OCI-LY7 (cell line): Measurements from ENCODE around the gene PRR12. TPM values are rescaled to one million over a fixed set of nuclear protein-coding genes. Genes with fewer than 3 reads are reported as not detected.

Source experiments
- BruUV-seq: library from RNA; stranded (reverse); fragments of 400-500 nt; replicated peaks from 2 replicates; lab custom pipeline; 2021; lab: Mats Ljungman, UMichigan
- CTCF ChIA-PET: fragments of 300-600 bp; sonication (Branson Sonifier 250); formaldehyde crosslinking; loops from one replicate; lab custom pipeline; 2022; ENCODE audit warnings: antibody characterized with exemption; ENCODE audit not compliant: unreplicated experiment; lab: Charles Lee
- POLR2A ChIA-PET: fragments of 300-600 bp; sonication (Branson Sonifier 250); formaldehyde crosslinking; loops from one replicate; lab custom pipeline; 2022; ENCODE audit warnings: antibody characterized with exemption; lab: Charles Lee
- DNase-seq: peaks from one replicate; pipeline ENCODE4 v3.0.0-alpha.2; 2015; ENCODE audit warnings: low spot score
- H2AFZ ChIP-seq: fragments of 200-600 bp; sonication (generic), shearing (Covaris generic); 2 replicates; pipeline ENCODE4 v1.6.1; 2014; ENCODE audit warnings: mild to moderate bottlenecking, antibody characterized with exemption, low read length, moderate library complexity
- H3K27ac ChIP-seq: fragments of 200-600 bp; sonication (generic); 2 replicates; pipeline ENCODE4 v1.5.1; 2014; ENCODE audit warnings: mixed run types, low read depth, mild to moderate bottlenecking, moderate library complexity, low read length, inconsistent platforms; ENCODE audit not compliant: poor library complexity, severe bottlenecking
- H3K36me3 ChIP-seq: fragments of 200-600 bp; sonication (generic); 2 replicates; pipeline ENCODE4 v1.6.1; 2014; ENCODE audit warnings: mild to moderate bottlenecking, antibody characterized with exemption, low read length, moderate library complexity, mixed read lengths; ENCODE audit not compliant: insufficient read depth
- H3K4me1 ChIP-seq: fragments of 200-600 bp; sonication (generic); 2 replicates; pipeline ENCODE4 v1.5.1; 2014; ENCODE audit warnings: mild to moderate bottlenecking, low read length; ENCODE audit not compliant: insufficient read depth, poor library complexity, severe bottlenecking
- H3K4me2 ChIP-seq: fragments of 200-600 bp; sonication (generic); 2 replicates; pipeline ENCODE4 v1.6.1; 2014; ENCODE audit warnings: mild to moderate bottlenecking, low read length
- H3K4me3 ChIP-seq: fragments of 200-600 bp; sonication (generic); 2 replicates; pipeline ENCODE4 v1.5.1; 2014; ENCODE audit warnings: mild to moderate bottlenecking, low read depth, low read length; ENCODE audit not compliant: poor library complexity, severe bottlenecking
- H3K79me2 ChIP-seq: fragments of 200-600 bp; sonication (generic); 2 replicates; pipeline ENCODE4 v1.6.1; 2016; ENCODE audit warnings: low read depth, mild to moderate bottlenecking, low read length, moderate library complexity, mixed read lengths; ENCODE audit not compliant: insufficient read depth
- H3K9me2 ChIP-seq: fragments of 200-600 bp; sonication (generic); 2 replicates; pipeline ENCODE4 v1.6.1; 2016; ENCODE audit warnings: mild to moderate bottlenecking, low read length, mixed read lengths; ENCODE audit not compliant: insufficient read depth
- H3K9me3 ChIP-seq: fragments of 200-600 bp; sonication (generic); 2 replicates; pipeline ENCODE4 v1.6.1; 2014; ENCODE audit warnings: mild to moderate bottlenecking, mixed run types, low read length, mixed read lengths
- H4K20me1 ChIP-seq: fragments of 200-600 bp; sonication (generic); 2 replicates; pipeline ENCODE4 v1.6.1; 2014; ENCODE audit warnings: mild to moderate bottlenecking, antibody characterized with exemption, low read length, moderate library complexity, mixed read lengths; ENCODE audit not compliant: insufficient read depth
- CTCF ChIP-seq: fragments of 200-600 bp; sonication (generic); conservative IDR thresholded peaks from 2 replicates; pipeline ENCODE4 v1.5.1; 2014; ENCODE audit warnings: mild to moderate bottlenecking, antibody characterized with exemption, low read length, moderate library complexity, mixed read lengths
- EZH2phosphoT487 ChIP-seq: fragments of 200-600 bp; sonication (generic); IDR thresholded peaks from 2 replicates; pipeline ENCODE4 v1.6.1; 2018; ENCODE audit warnings: low read depth, borderline replicate concordance, mild to moderate bottlenecking, mixed run types, antibody characterized with exemption, low read length, moderate library complexity, mixed read lengths
- intact Hi-C: fragments of 100-400 bp; cut with micrococcal nuclease; formaldehyde crosslinking; loops from one replicate; pipeline ENCODE4 v1.10.0; 2022; ENCODE audit not compliant: unreplicated experiment
- total RNA-seq, 2 experiments: library from RNA; depleted of rRNA in 1 of 2; stranded (reverse); fragments of >200 nt in 1 of 2; shearing (Covaris generic) in 1 of 2; gene quantifications; 2 replicates each; pipeline ENCODE4 v1.2.3, GENCODE V29; 2014 to 2022

PRR12 gene
- total RNA-seq, 2 experiments from 2014 or later = 6.5 to 32.8 TPM

GRCh38 chr19:49599378-49600295 lies 8.7 kb downstream of the PRR12 start:
- Histone ChIP-seq H3K4me3 (no peak overlapping the region), H3K79me2 (peaks cover 4% of the 10 kb centered on the region; the same call in 1 of the 2 replicates), H3K9me2 (no peaks in the 10 kb centered on the region), H3K27ac (no peak overlapping the region), H3K36me3 (peaks cover 94% of the 10 kb centered on the region), H3K4me2 (no peak overlapping the region), H3K4me1 (no peaks in the 10 kb centered on the region), H4K20me1 (peaks cover 6% of the 10 kb centered on the region; the same call in 1 of the 2 replicates), H3K9me3 (no peaks in the 10 kb centered on the region), H2AFZ (no peak overlapping the region)
- ChIA-PET CTCF (no interaction called here), POLR2A (no interaction called here)
- BruUV-seq = no TSS peak
- TF ChIP-seq CTCF (no peak), EZH2phosphoT487 (no peak)
- DNase-seq = no peak
- intact Hi-C loops = no loop called here

DNA sequence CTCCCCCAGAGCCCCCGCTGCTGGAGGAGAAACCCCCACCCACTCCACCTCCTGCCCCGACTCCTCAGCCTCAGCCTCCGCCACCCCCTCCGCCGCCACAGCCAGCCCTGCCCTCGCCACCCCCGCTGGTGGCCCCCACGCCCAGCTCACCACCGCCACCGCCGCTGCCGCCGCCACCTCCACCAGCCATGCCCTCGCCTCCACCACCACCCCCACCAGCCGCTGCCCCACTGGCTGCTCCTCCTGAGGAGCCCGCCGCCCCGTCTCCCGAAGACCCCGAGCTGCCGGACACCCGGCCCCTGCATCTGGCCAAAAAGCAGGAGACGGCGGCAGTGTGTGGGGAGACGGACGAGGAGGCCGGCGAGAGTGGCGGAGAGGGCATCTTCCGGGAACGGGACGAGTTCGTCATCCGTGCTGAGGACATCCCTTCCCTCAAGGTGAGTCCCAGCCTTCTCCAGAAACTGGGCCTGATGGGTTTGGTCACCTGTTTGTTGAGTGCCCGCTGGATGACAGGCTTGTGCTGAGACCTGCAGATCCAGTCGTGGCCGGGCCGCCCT lies 10.6 kb downstream of the PRR12 start:
- peaks cover 4% of the 10 kb centered on the region; the same call in 1 of the 2 replicates for H3K79me2 ChIP-seq
- peaks cover 94% of the 10 kb centered on the region for H3K36me3 ChIP-seq
- BruUV-seq = no TSS peak
- no peak overlapping the region for H3K4me3 ChIP-seq
- ChIA-PET CTCF (interaction anchor here (0.6 kb wide), 1 partner anchor 39 kb away, joined by 6 read pairs; no protein-coding TSS in a partner anchor), POLR2A (no interaction called here)
- H3K4me1 ChIP-seq = no peaks in the 10 kb centered on the region
- no peak overlapping the region for H3K27ac ChIP-seq
- TF ChIP-seq EZH2phosphoT487 (no peak), CTCF (no peak)
- H4K20me1 ChIP-seq = peaks cover 6% of the 10 kb centered on the region; the same call in 1 of the 2 replicates
- DNase-seq = no peak
- H3K9me3 ChIP-seq = no peaks in the 10 kb centered on the region
- H3K9me2 ChIP-seq = no peaks in the 10 kb centered on the region
- H2AFZ ChIP-seq = no peak overlapping the region
- H3K4me2 ChIP-seq = no peak overlapping the region
- intact Hi-C loops = no loop called here
